ENCODE results near the gene VSIG10. TPM values are rescaled to one million over a fixed set of nuclear protein-coding genes. Genes with fewer than 3 reads are reported as not detected.

VSIG10 gene
- total RNA-seq, 1 donor from 2014 or later: 45.1 TPM

GRCh38 chr12:118063576-118064391 is 40.0 kb downstream of the VSIG10 start:
- DNase-seq (ENCODE audit: extremely low spot score, unreplicated experiment): no peak
- H3K27ac Mint-ChIP-seq: peak overlapping the region; percentile 99
- TF ChIP-seq CTCF (conservative IDR thresholded peaks at IDR 0.05): no peak
- H3K4me1 Mint-ChIP-seq (ENCODE audit: unreplicated experiment): peaks cover 35% of the 10 kb centered on the region
- H3K36me3 Mint-ChIP-seq: peaks cover 5% of the 10 kb centered on the region
- H3K9me3 Mint-ChIP-seq: no peaks in the 10 kb centered on the region
- H3K27me3 Mint-ChIP-seq: no peaks in the 10 kb centered on the region
- peak overlapping the region; percentile 97 for H3K4me3 Mint-ChIP-seq

- no peak for DNase-seq (ENCODE audit: extremely low spot score, unreplicated experiment)
Observed at GRCh38 chr12:118061873-118062843, 41.7 kb downstream of the VSIG10 start.

GRCh38 chr12:118061011-118061872 is 42.6 kb downstream of the VSIG10 start, which contains the start of gene WSB2:
Gene WSB2, minus strand, starts transcription at chr12:118061179. Its CDS starts 131 bp downstream, at chr12:118061048.
- Mint-ChIP-seq H3K27me3 (no peaks in the 10 kb centered on the region), H3K4me1 (ENCODE audit: unreplicated experiment) (peaks cover 35% of the 10 kb centered on the region), H3K4me3 (peak within 1 kb of the TSS; percentile 97), H3K9me3 (peaks cover under 1% of the 10 kb centered on the region), H3K36me3 (peaks cover 5% of the 10 kb centered on the region), H3K27ac (peak within 1 kb of the TSS; percentile 99)
- DNase-seq (ENCODE audit: extremely low spot score, unreplicated experiment): no peak
- no peak for TF ChIP-seq CTCF (conservative IDR thresholded peaks at IDR 0.05)

More at GRCh38 chr12:118061873-118062843, 41.7 kb downstream of the VSIG10 start:
- Mint-ChIP-seq H3K4me1 (ENCODE audit: unreplicated experiment) (peaks cover 35% of the 10 kb centered on the region), H3K27ac (peak overlapping the region; percentile 99), H3K27me3 (no peaks in the 10 kb centered on the region), H3K9me3 (no peaks in the 10 kb centered on the region), H3K36me3 (peaks cover 5% of the 10 kb centered on the region), H3K4me3 (peak overlapping the region; percentile 97)
- no peak for TF ChIP-seq CTCF (conservative IDR thresholded peaks at IDR 0.05)

GRCh38 chr12:118060301-118061010 is 43.4 kb downstream of the VSIG10 start:
- DNase-seq (ENCODE audit: extremely low spot score, unreplicated experiment): peak; percentile 70
- peak overlapping the region; percentile 89 for H3K27ac Mint-ChIP-seq
- no peaks in the 10 kb centered on the region for H3K27me3 Mint-ChIP-seq
- peaks cover 1% of the 10 kb centered on the region for H3K36me3 Mint-ChIP-seq
- peaks cover 40% of the 10 kb centered on the region for H3K4me1 Mint-ChIP-seq (ENCODE audit: unreplicated experiment)
- no peak for TF ChIP-seq CTCF (conservative IDR thresholded peaks at IDR 0.05)
- peak overlapping the region; percentile 87 for H3K4me3 Mint-ChIP-seq
- peaks cover 5% of the 10 kb centered on the region for H3K9me3 Mint-ChIP-seq
